HepG2 (cell line): ENCODE data around the gene PFDN5. TPM values are rescaled to one million over a fixed set of nuclear protein-coding genes. Genes with fewer than 3 reads are reported as not detected.

Source experiments
- ATF3 ChIP-seq: sonication (generic); formaldehyde crosslinking; IDR thresholded peaks from 2 replicates; pipeline ENCODE4 v1.4.0; 2020; ENCODE audit warnings: missing genetic modification reagents
- CERS6 ChIP-seq: sonication (generic); formaldehyde crosslinking; IDR thresholded peaks from 2 replicates; pipeline ENCODE4 v1.5.0; 2020; ENCODE audit warnings: missing genetic modification reagents
- CREB3 ChIP-seq: sonication (generic); formaldehyde crosslinking; IDR thresholded peaks from 2 replicates; pipeline ENCODE4 v1.5.0; 2020; ENCODE audit warnings: missing genetic modification reagents
- CREM ChIP-seq, 2 experiments: sonication (generic) in 1 of 2; formaldehyde crosslinking in 1 of 2; IDR thresholded peaks; 2 replicates each; pipeline versions ENCODE4 v1.4.0 to v1.6.1; 2016 to 2020; ENCODE audit warnings: antibody characterized with exemption in 1 of 2, mild to moderate bottlenecking in 1 of 2, missing genetic modification reagents in 1 of 2
- CSRNP1 ChIP-seq: sonication (generic); formaldehyde crosslinking; IDR thresholded peaks from 2 replicates; pipeline ENCODE4 v1.8.1; 2023; ENCODE audit warnings: mild to moderate bottlenecking, missing genetic modification reagents
- FOXA1 ChIP-seq, 2 experiments: fragments of 450-650 bp in 1 of 2; sonication (generic) in 1 of 2; formaldehyde crosslinking in 1 of 2; IDR thresholded peaks; 2 replicates each; pipeline versions ENCODE4 v1.4.0 to v1.6.1; 2016 to 2020; ENCODE audit warnings: missing genetic modification reagents in 1 of 2
- HNRNPLL ChIP-seq: fragments of 200-400 bp; formaldehyde crosslinking; IDR thresholded peaks from 2 replicates; pipeline ENCODE4 v1.6.1; 2017; ENCODE audit warnings: mild to moderate bottlenecking, low read depth, low read length; ENCODE audit not compliant: poor library complexity, severe bottlenecking
- ISL2 ChIP-seq: sonication (generic); formaldehyde crosslinking; IDR thresholded peaks from 2 replicates; pipeline ENCODE4 v1.5.0; 2020; ENCODE audit warnings: missing genetic modification reagents
- NFIB ChIP-seq: sonication (generic); formaldehyde crosslinking; IDR thresholded peaks from 2 replicates; pipeline ENCODE4 v1.9.0; 2021; ENCODE audit warnings: missing genetic modification reagents, mild to moderate bottlenecking, borderline replicate concordance
- RFX1 ChIP-seq: fragments of 450-650 bp; IDR thresholded peaks from 2 replicates; pipeline ENCODE4 v1.6.1; 2017
- SIX4 ChIP-seq: sonication (generic); formaldehyde crosslinking; IDR thresholded peaks from 2 replicates; pipeline ENCODE4 v1.4.0; 2020; ENCODE audit warnings: missing genetic modification reagents
- SP5 ChIP-seq: IDR thresholded peaks from 2 replicates; pipeline ENCODE4 v1.6.1; 2016; ENCODE audit warnings: low read depth, borderline replicate concordance
- TARDBP ChIP-seq: sonication (generic); formaldehyde crosslinking; IDR thresholded peaks from 2 replicates; pipeline ENCODE4 v1.8.0; 2022; ENCODE audit warnings: mild to moderate bottlenecking, missing genetic modification reagents
- TCF7 ChIP-seq: sonication (generic); IDR thresholded peaks from 2 replicates; pipeline ENCODE4 v1.6.1; 2016; ENCODE audit warnings: antibody characterized with exemption, low read depth
- TRAFD1 ChIP-seq: sonication (generic); formaldehyde crosslinking; IDR thresholded peaks from 2 replicates; pipeline ENCODE4 v1.5.1; 2020; ENCODE audit warnings: missing genetic modification reagents, mild to moderate bottlenecking, borderline replicate concordance
- ZFP37 ChIP-seq: sonication (generic); formaldehyde crosslinking; IDR thresholded peaks from 2 replicates; pipeline ENCODE4 v1.4.0; 2020; ENCODE audit warnings: missing genetic modification reagents, borderline replicate concordance
- ZNF10 ChIP-seq: sonication (generic); formaldehyde crosslinking; IDR thresholded peaks from 2 replicates; pipeline ENCODE4 v1.4.0; 2020; ENCODE audit warnings: mild to moderate bottlenecking, low read depth, missing genetic modification reagents, borderline replicate concordance
- ZNF234 ChIP-seq: sonication (generic); formaldehyde crosslinking; conservative IDR thresholded peaks from 2 replicates; pipeline ENCODE4 v1.5.1; 2020; ENCODE audit warnings: mild to moderate bottlenecking, missing genetic modification reagents
- ZNF550 ChIP-seq: sonication (generic); formaldehyde crosslinking; IDR thresholded peaks from 2 replicates; pipeline ENCODE4 v1.4.0; 2020; ENCODE audit warnings: mild to moderate bottlenecking, missing genetic modification reagents, borderline replicate concordance
- ZNF746 ChIP-seq: sonication (generic); formaldehyde crosslinking; IDR thresholded peaks from 2 replicates; pipeline ENCODE4 v1.8.0; 2022; ENCODE audit warnings: mild to moderate bottlenecking, missing genetic modification reagents
- ZNF781 ChIP-seq: sonication (generic); formaldehyde crosslinking; IDR thresholded peaks from 2 replicates; pipeline ENCODE4 v1.5.1; 2020; ENCODE audit warnings: borderline replicate concordance, mild to moderate bottlenecking, missing genetic modification reagents; ENCODE audit errors: not compliant biosample characterization
- ZUFSP ChIP-seq: sonication (generic); formaldehyde crosslinking; IDR thresholded peaks from 2 replicates; pipeline ENCODE4 v1.9.0; 2021; ENCODE audit warnings: missing genetic modification reagents, mild to moderate bottlenecking, borderline replicate concordance
- polyA plus RNA-seq, 8 experiments: library from polyadenylated mRNA; depleted of rRNA in 3 of 8; stranded (reverse) in 7 of 8; unstranded in 1 of 8; fragments of >200 nt; fragmentation: Illumina TruSeq in 4 of 8; extraction: Trizol in 4 of 8; gene quantifications; 2 replicates each; pipeline versions ENCODE4 v1.2.1 to v1.2.3, GENCODE V29; 2011 to 2016; ENCODE audit warnings: low read depth in 4 of 8, missing spikeins in 1 of 8, mixed read lengths in 1 of 8; ENCODE audit not compliant: insufficient read depth in 1 of 8
- total RNA-seq, 5 experiments: library from RNA; depleted of rRNA; stranded (reverse); fragments of >200 nt; fragmentation: Illumina TruSeq; extraction: Trizol; gene quantifications; 2 replicates each; pipeline ENCODE4 v1.2.3, GENCODE V29; 2016; ENCODE audit warnings: low read depth in 1 of 5

Gene PFDN5
- total and polyA plus RNA-seq, 2 of the 13 experiments (the other 11 are each of a cell fraction or from before 2014, with no cell fraction given): 449 to 462 TPM

GRCh38 chr12:53299454-53300180 lies 4.3 kb downstream of the PFDN5 start, which contains the start of gene MYG1 (continued):
- TF ChIP-seq CSRNP1 (CRISPR knock-in tag) (peak; percentile 95), CREB3 (CRISPR knock-in tag) (no peak), ATF3 (CRISPR knock-in tag) (no peak), ZUFSP (CRISPR knock-in tag) (no peak), CERS6 (no peak), ZNF10 (CRISPR knock-in tag) (no peak), ZNF550 (CRISPR knock-in tag) (no peak), SIX4 (no peak), TRAFD1 (CRISPR knock-in tag) (peak; percentile 37; the same call in 1 of the 2 replicates), ISL2 (CRISPR knock-in tag) (peak; percentile 55; the same call in 1 of the 2 replicates), HNRNPLL (peak; percentile 67), TARDBP (CRISPR knock-in tag) (peak; percentile 97), SP5 (CRISPR knock-in tag) (peak; percentile 68), ZNF234 (CRISPR knock-in tag) (no peak), ZNF746 (CRISPR knock-in tag) (peak; percentile 23; the same call in 1 of the 2 replicates), NFIB (CRISPR knock-in tag) (no peak), ZFP37 (CRISPR knock-in tag) (no peak), FOXA1 (IDR thresholded peaks at IDR 0.05) (no peak), FOXA1 (CRISPR knock-in tag; IDR thresholded peaks at IDR 0.05) (peak; percentile 45), ZNF781 (no peak), CREM (IDR thresholded peaks at IDR 0.05) (peak; percentile 69), CREM (CRISPR knock-in tag; IDR thresholded peaks at IDR 0.05) (no peak), RFX1 (peak; percentile 94), TCF7 (no peak)
